Stimulated activated CD8-positive, alpha-beta memory T cell treated with anti-CD3 and anti-CD28 coated beads, Interleukin-12 subunit alpha, Interleukin-12 subunit beta, amount 100 ng/mL, for 24 hours (primary cell): ENCODE data around the gene SLC38A9.

ENCODE experiments used
- DNase-seq: peaks from one replicate; pipeline ENCODE4 v3.0.0-alpha.2; 2020; ENCODE audit errors: extremely low read depth

Gene SLC38A9

GRCh38 chr5:55650386-55650785 lies 61.7 kb downstream of the SLC38A9 start:
- DNase-seq: no peak

DNA sequence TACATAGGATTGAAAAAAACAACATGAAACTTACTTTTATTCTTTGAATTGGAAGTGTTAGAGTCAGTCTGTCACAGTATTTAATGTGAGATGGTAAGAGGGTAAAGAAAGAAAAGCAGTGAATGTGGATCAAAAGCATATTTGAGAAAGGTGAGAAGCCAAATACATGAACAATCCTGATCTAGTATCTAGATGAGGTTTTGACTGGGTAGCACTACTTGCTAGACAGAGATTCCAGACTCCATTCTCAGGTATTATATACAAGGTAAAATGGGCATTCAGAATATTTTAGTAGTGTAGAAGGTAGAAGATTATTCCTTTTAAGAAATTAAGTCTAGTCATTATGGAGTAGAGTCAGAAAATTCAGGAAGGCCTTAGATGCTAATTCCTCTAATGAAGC lies 62.2 kb downstream of the SLC38A9 start:
- DNase-seq: no peak

DNA sequence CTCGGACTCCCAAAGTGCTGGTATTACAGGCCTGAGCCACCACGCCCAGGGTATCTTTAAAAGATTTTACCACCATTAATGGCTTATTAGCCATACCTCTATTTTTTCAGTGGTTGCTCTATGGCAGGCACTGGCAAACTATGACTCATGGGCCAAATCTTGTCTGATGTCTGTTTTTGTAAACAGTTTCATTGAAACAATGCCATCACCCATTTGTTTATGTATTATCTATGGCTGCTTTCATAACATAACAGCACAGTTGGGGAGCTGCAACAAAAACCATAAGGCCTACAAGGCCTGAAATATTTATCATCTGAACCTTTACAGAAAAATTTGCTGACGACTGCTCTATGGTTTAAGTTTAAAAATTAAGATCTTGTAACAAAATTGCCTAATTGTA lies 66.8 kb downstream of the SLC38A9 start:
- DNase-seq: no peak

- no peak for DNase-seq
Measured at GRCh38 chr5:55638455-55638854, 73.7 kb downstream of the SLC38A9 start.

DNA sequence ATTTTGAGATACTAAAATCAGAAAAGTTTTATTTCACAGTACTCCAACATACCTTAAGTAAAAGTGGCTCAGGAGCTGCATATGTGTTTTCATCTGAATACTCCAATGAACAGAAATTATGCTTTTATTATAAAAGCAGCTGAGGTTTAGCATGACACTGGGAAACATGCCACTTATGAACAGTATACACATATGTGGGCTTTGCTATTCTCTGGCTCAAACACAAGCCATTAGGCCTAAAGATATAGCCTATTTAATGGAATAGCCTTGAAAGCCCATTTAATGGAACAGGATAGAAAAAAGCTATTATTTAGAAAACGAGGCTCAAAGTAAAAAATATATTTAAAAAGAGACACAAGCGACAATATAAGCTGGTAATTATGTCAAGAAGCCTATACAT lies 74.1 kb downstream of the SLC38A9 start:
- no peak for DNase-seq

- DNase-seq: no peak
Measured at GRCh38 chr5:55636683-55637082, 75.4 kb downstream of the SLC38A9 start.

DNA sequence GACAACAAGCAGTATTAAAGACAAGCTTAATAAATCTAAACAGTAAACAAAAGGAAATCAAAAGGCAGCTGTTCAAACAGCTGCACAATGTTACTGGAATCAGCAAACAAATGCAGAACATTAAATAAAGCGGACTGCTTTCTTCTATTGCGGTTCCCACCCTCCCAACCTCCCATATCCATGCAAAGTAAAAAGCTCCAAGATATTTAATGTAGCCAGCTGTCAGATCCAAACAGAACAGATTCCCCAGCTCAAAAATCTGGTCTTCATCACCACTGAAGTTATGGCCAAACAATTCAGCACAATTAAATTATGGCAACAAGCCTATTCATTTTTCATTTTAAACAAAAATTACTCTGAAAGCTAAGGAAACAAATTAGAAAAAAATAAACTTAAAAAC lies 75.9 kb downstream of the SLC38A9 start:
- no peak for DNase-seq

- DNase-seq: no peak
Measured at GRCh38 chr5:55634866-55635265, 77.3 kb downstream of the SLC38A9 start.

DNA sequence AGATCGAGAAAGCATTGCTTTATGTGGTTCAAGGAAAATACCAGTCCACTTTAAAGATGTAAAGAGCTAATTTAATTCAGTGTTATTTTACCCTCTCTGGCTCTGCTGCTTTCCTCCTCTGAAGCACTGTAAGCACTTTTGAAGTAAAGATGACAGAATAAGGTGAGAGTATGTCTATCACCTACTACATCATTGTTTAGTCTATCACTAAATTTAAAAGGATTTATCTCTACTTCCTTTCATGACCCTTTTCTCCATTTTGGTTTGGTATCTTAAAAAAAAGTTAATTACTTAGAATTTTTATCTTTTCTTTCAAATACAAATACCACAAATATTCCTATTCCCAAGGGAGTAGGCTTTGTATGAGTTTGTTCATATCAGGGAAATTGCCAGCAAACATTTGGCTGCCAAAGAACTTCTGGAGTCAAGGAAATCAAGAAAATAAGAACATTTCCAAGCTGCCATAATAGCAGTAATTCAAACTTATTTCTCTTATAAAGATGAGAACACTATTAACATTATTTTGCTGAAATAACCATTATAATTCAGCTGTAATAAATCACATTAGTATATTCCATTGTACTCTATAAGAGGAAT lies 77.8 kb downstream of the SLC38A9 start:
- no peak for DNase-seq

- no peak for DNase-seq
Measured at GRCh38 chr5:55633574-55634208, 78.4 kb downstream of the SLC38A9 start.

DNA sequence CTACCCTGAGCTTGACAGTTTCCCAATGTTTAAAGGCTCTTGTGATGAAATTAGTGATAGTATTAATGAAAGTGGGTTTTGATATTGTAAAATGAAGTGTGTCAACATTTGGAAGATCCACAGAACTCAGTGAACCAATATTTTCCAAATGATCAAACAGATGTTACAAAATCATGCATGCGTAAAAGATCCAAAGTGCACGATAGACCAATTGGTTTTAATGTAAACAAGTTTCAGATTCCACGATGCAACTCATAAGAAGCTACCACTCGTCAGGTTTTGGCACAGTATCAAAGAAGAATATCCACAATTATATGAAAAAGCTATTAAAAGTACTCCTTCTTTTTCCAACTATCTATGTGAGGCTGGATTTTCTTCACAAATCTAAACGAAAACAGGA lies 82.3 kb downstream of the SLC38A9 start:
- DNase-seq: no peak

DNA sequence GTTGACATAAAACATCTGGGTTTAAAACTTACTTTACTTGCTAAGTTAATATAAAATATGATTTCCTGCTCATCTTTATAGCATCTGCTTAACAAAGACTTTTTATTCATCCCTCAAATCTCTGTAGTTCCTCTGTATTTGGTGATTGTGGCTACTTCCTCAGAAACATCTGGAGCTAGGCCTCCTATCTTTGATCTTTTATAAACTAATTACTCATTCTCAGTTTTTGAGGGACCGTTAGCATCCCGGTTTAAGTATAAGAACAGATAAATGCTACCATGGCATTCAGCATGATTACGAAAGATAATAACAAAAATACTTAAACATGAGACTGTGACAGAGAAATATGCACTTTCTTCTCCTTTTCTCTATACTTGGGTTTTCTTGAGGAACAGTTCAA lies 85.3 kb downstream of the SLC38A9 start:
- no peak for DNase-seq

DNA sequence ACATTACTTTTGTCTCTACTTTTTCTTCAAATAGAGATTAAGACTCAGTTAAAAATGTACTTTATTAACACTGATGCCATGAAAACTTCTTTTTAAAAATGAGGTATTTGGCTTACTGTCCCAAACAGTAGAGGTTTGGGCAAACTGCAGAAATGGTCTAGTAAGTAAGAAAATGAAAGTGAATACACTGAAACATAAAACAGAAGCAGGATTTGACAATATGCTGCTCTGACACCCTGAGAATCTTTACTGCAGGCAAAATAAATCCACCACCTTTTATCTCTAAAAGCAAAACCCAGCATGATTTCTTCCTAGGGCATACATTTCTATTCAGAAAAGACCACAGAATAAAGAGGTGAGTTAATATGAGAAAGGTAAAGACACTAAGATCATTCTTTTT lies 86.2 kb downstream of the SLC38A9 start:
- no peak for DNase-seq

GRCh38 chr5:55625589-55625909 lies 86.6 kb downstream of the SLC38A9 start:
- DNase-seq: no peak

DNA sequence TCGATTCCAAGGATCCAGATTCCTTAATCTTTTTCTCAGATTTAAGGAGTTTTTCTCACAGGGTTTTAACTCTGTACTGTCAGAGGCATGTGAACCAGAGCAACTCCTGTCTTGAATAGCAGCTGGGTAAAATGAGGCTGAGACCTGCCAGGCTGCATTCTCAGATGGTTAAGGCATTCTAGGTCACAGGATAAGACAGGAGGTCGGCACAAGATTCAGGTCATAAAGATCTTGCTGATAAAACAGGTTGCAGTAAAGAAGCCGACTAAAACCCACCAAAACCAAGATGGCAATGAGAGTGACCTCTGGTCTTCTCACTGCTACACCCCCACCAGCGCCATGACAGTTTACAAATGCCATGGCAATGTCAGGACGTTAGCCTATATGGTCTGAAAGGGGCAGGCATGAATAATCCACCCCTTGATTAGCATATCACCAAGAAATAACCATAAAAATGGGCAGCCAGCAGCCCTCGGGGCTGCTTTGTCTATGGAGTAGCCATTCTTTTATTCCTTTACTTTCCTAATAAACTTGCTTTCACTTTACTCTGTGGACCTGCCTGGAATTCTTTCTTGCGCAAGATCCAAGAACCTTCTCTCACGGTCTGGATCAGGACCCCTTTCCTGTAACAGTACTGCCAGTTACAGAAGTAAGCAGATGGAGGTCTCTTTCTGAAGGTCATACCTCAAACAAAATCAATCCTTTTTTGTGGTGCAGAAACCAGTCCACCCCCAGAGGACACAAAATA lies 87.1 kb downstream of the SLC38A9 start:
- no peak for DNase-seq

- no peak for DNase-seq
Measured at GRCh38 chr5:55623789-55624188, 88.3 kb downstream of the SLC38A9 start.

- no peak for DNase-seq
Measured at GRCh38 chr5:55622460-55622859, 89.7 kb downstream of the SLC38A9 start.

DNA sequence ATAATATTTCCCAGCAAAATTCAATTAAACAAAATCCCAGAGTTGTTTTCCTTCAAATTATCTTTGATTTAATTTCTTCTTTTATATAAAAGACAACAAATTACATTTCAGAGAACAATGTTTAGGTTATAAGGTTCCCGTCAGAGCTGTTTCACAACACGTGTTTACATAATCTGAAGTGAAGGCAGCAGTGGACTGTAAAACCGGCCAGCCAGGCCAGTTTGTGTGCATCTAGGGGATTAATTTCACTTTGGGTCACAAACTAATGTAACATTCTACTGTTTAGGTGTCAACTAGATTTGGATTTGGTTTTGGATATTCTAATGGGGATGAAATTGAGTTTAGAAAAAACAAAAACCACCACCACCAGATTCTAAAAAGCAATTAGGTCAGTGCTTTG lies 90.9 kb downstream of the SLC38A9 start:
- DNase-seq: no peak

- DNase-seq: no peak
Measured at GRCh38 chr5:55620766-55621160, 91.4 kb downstream of the SLC38A9 start.

GRCh38 chr5:55620009-55620765 lies 91.9 kb downstream of the SLC38A9 start:
- no peak for DNase-seq

DNA sequence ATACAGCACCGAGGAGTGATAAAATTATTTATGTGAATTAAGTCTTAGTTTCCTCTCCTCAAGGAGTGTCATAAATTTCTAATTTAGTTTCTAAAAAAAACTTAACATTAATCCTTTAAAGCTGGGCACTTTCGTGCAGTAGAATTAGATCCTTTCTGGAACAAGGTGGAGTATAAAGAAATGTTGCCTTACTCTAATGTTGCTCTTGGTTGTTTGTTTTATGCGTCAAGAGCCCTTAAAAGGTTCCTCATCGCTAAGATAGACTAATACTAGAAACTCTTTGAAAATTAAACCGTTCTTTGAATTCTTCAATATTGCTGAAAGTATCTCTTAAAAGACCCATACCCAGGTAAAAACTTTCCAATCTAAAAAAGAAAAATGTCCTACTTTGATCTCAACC lies 93.8 kb downstream of the SLC38A9 start:
- no peak for DNase-seq

- no peak for DNase-seq
Measured at GRCh38 chr5:55613112-55613868, 98.8 kb downstream of the SLC38A9 start.
